B cell (primary cell): ENCODE results near the gene ANGPTL8. TPM values are rescaled to one million over a fixed set of nuclear protein-coding genes. Genes with fewer than 3 reads are reported as not detected.

Experiments used
- ATAC-seq: fragments of 200-7000 bp; cut with Tn5 transposase; one replicate; pipeline ENCODE4 v1.10.0; 2021; ENCODE audit warnings: low read depth, mild to moderate bottlenecking, moderate number of reproducible peaks, moderate library complexity
- CTCF ChIA-PET: fragments of 350-600 bp; sonication (Branson Sonifier 250); formaldehyde crosslinking; loops from one replicate; lab custom pipeline; 2021; ENCODE audit warnings: antibody characterized with exemption, inconsistent platforms; lab: Charles Lee
- POLR2A ChIA-PET: fragments of 350-600 bp; sonication (Branson Sonifier 250); formaldehyde crosslinking; loops from one replicate; lab custom pipeline; 2021; ENCODE audit warnings: antibody characterized with exemption; lab: Charles Lee
- DNase-seq: peaks from one replicate; pipeline ENCODE4 v3.0.0; 2013
- H2AFZ ChIP-seq: 2 replicates; pipeline ENCODE4 v1.6.1; 2012; ENCODE audit warnings: mild to moderate bottlenecking, low read depth, low read length; ENCODE audit not compliant: insufficient read depth, poor library complexity, severe bottlenecking
- H3K27ac ChIP-seq, 2 donors: 1 replicate in 1 of 2; 2 replicates in 1 of 2; pipeline ENCODE4 v1.5.1; 2012 to 2013; ENCODE audit warnings: low read length in 2 of 2, mild to moderate bottlenecking in 2 of 2, moderate library complexity in 1 of 2
- H3K27me3 ChIP-seq, 4 experiments: fragments of 200-600 bp in 1 of 4; sonication (generic) in 1 of 4; replicated peaks in 1 of 4; 1 replicate in 2 of 4; 2 replicates in 2 of 4; pipeline versions ENCODE4 v1.6.1 to v1.7.0; 2013 to 2016; ENCODE audit warnings: low read length in 3 of 4, mild to moderate bottlenecking in 2 of 4, mixed read lengths in 1 of 4, moderate library complexity in 1 of 4; ENCODE audit not compliant: insufficient read depth in 4 of 4, control insufficient read depth in 3 of 4; ENCODE audit errors: control extremely low read depth in 1 of 4
- H3K36me3 ChIP-seq, 2 experiments: replicated peaks in 1 of 2; 1 replicate in 1 of 2; 2 replicates in 1 of 2; pipeline versions ENCODE4 v1.6.1 to v1.7.1; 2013; ENCODE audit warnings: low read length in 1 of 2; ENCODE audit not compliant: insufficient read depth in 2 of 2, control insufficient read depth in 1 of 2; ENCODE audit errors: control extremely low read depth in 1 of 2, extremely low read depth in 1 of 2
- H3K4me1 ChIP-seq, 2 donors: fragments of 200-600 bp in 1 of 2; sonication (generic) in 1 of 2; 1 replicate in 1 of 2; 2 replicates in 1 of 2; pipeline versions ENCODE4 v1.5.1 to v1.6.1; 2013 to 2017; ENCODE audit warnings: low read length in 2 of 2; ENCODE audit not compliant: control insufficient read depth in 2 of 2, insufficient read depth in 2 of 2
- H3K4me2 ChIP-seq: replicated peaks from 2 replicates; pipeline ENCODE3; 2012; ENCODE audit warnings: mild to moderate bottlenecking, low read depth, low read length; ENCODE audit not compliant: poor library complexity, severe bottlenecking
- H3K4me3 ChIP-seq, 5 experiments: fragments of 200-600 bp in 1 of 5; sonication (generic) in 1 of 5; 1 replicate in 3 of 5; 2 replicates in 2 of 5; pipeline versions ENCODE4 v1.5.1 to v1.7.0; 2011 to 2016; ENCODE audit warnings: low read length in 4 of 5, mild to moderate bottlenecking in 4 of 5, low read depth in 2 of 5, control low read depth in 1 of 5, moderate library complexity in 1 of 5; ENCODE audit not compliant: insufficient read depth in 1 of 5; ENCODE audit errors: control extremely low read depth in 1 of 5, extremely low read depth in 1 of 5
- H3K79me2 ChIP-seq: fragments of 200-600 bp; sonication (generic); one replicate; pipeline ENCODE4 v1.6.0; 2016; ENCODE audit warnings: low read length; ENCODE audit not compliant: control insufficient read depth, insufficient read depth
- H3K9ac ChIP-seq: fragments of 200-600 bp; sonication (generic); 2 replicates; pipeline ENCODE4 v1.6.1; 2017; ENCODE audit warnings: mild to moderate bottlenecking, low read length, moderate library complexity
- H3K9me3 ChIP-seq, 3 donors: one replicate each; pipeline versions ENCODE4 v1.6.1 to v1.7.1; 2013; ENCODE audit warnings: low read length in 2 of 3; ENCODE audit not compliant: control insufficient read depth in 2 of 3, insufficient read depth in 1 of 3; ENCODE audit errors: control extremely low read depth in 1 of 3
- H4K20me1 ChIP-seq: 2 replicates; pipeline ENCODE4 v1.6.0; 2012; ENCODE audit warnings: mild to moderate bottlenecking, low read length; ENCODE audit not compliant: insufficient read depth, control insufficient read depth, poor library complexity, severe bottlenecking
- H3K27ac Mint-ChIP-seq: one replicate; pipeline ENCODE4 v1.8.0; 2021; ENCODE audit warnings: mixed read lengths
- H3K27me3 Mint-ChIP-seq: one replicate; pipeline ENCODE4 v1.8.0; 2021; ENCODE audit warnings: mixed read lengths
- H3K4me1 Mint-ChIP-seq: one replicate; pipeline ENCODE4 v1.8.0; 2021; ENCODE audit warnings: mixed read lengths
- H3K4me3 Mint-ChIP-seq: one replicate; pipeline ENCODE4 v1.8.0; 2021; ENCODE audit warnings: mixed read lengths
- H3K9me3 Mint-ChIP-seq: one replicate; pipeline ENCODE4 v1.8.0; 2022; ENCODE audit warnings: mixed read lengths; ENCODE audit not compliant: insufficient read depth
- CTCF ChIP-seq: fragments of 200-600 bp; IDR thresholded peaks from one replicate; pipeline ENCODE4 v1.8.0; 2022; ENCODE audit warnings: antibody characterized with exemption, mild to moderate bottlenecking
- EZH2 ChIP-seq: IDR thresholded peaks from 2 replicates; pipeline ENCODE4 v1.6.1; 2012; ENCODE audit warnings: borderline replicate concordance, low read depth, mild to moderate bottlenecking, moderate library complexity, low read length; ENCODE audit not compliant: insufficient read depth, poor library complexity, severe bottlenecking
- WGBS: methylation state at CpG from one replicate; pipeline ENCODE4 v1.1.5; 2013; ENCODE audit warnings: missing lambda C conversion rate; ENCODE audit not compliant: insufficient coverage; 5-methylcytosine and 5-hydroxymethylcytosine counted together
- intact Hi-C: fragments of 100-400 bp; cut with micrococcal nuclease; formaldehyde crosslinking; loops from one replicate; pipeline ENCODE4 v1.10.0; 2022
- polyA plus RNA-seq: library from polyadenylated mRNA; depleted of rRNA; stranded (reverse); fragments of >200 nt; gene quantifications from 2 replicates; pipeline ENCODE4 v1.2.3, GENCODE V29; 2012
- total RNA-seq, 2 donors: library from RNA; stranded (reverse); fragments of 120-200 nt in 1 of 2; gene quantifications; 1 replicate in 1 of 2; 2 replicates in 1 of 2; pipeline versions ENCODE4 v1.2.3 to v1.2.4, GENCODE V29; 2013 to 2022

ANGPTL8 gene
- total and polyA plus RNA-seq, 2 donors (not counting 1 experiment from before 2014, with no cell fraction given): not detected

GRCh38 chr19:11290256-11290655 is 50.8 kb downstream of the ANGPTL8 start:
- Histone ChIP-seq H2AFZ (no peak overlapping the region), H3K36me3 (no peaks in the 10 kb centered on the region), H3K4me3 (no peak overlapping the region), H3K9me3 (no peaks in the 10 kb centered on the region), H3K79me2 (no peaks in the 10 kb centered on the region), H3K9ac (no peak overlapping the region), H3K4me2 (no peak overlapping the region), H3K27me3 (peaks cover 0 to 19% (median 0%) of the 10 kb centered on the region in 4 experiments), H3K27ac (no peak overlapping the region), H3K4me1 (peaks cover 0 to 10% of the 10 kb centered on the region in 2 donors), H4K20me1 (no peaks in the 10 kb centered on the region)
- TF ChIP-seq CTCF (no peak), EZH2 (no peak)
- WGBS: 94% methylated on average over 2 of the region's 4 CpGs
- Mint-ChIP-seq H3K27ac (no peak overlapping the region), H3K27me3 (peaks cover 19% of the 10 kb centered on the region), H3K4me3 (no peak overlapping the region), H3K9me3 (no peaks in the 10 kb centered on the region), H3K4me1 (peaks cover 8% of the 10 kb centered on the region)
- CTCF ChIA-PET: interaction anchor here (1.4 to 4.1 kb wide), 2 partner anchors 156 to 192 kb away, joined by 4 to 38 read pairs; partner anchors contain the start of gene ELAVL3
- DNase-seq: no peak
- intact Hi-C loops: no loop called here
- ATAC-seq: no peak
- POLR2A ChIA-PET: no interaction called here

GRCh38 chr19:11291415-11291814 is 52.0 kb downstream of the ANGPTL8 start:
- Mint-ChIP-seq H3K9me3 (no peaks in the 10 kb centered on the region), H3K27me3 (peaks cover 27% of the 10 kb centered on the region), H3K4me1 (peaks cover 8% of the 10 kb centered on the region), H3K4me3 (no peak overlapping the region), H3K27ac (no peak overlapping the region)
- ChIA-PET POLR2A (interaction anchor here (0.6 kb wide), 1 partner anchor 154 kb away, joined by 3 read pairs; no protein-coding TSS in a partner anchor), CTCF (interaction anchor here (0.9 to 4.1 kb wide), 3 partner anchors 92 to 191 kb away, joined by 3 to 38 read pairs (median 4); partner anchors contain the start of gene ELAVL3)
- Histone ChIP-seq H2AFZ (no peak overlapping the region), H3K9ac (no peak overlapping the region), H3K4me3 (no peak overlapping the region), H4K20me1 (no peaks in the 10 kb centered on the region), H3K27ac (no peak overlapping the region), H3K9me3 (no peaks in the 10 kb centered on the region), H3K79me2 (no peaks in the 10 kb centered on the region), H3K4me1 (peaks cover 0 to 10% of the 10 kb centered on the region in 2 donors), H3K36me3 (no peaks in the 10 kb centered on the region), H3K4me2 (no peak overlapping the region), H3K27me3 (peaks cover 0 to 19% (median 0%) of the 10 kb centered on the region in 4 experiments)
- DNase-seq (no peak), ATAC-seq (no peak)
- intact Hi-C loops: no loop called here
- 68% methylated on average over 4 of the region's 7 CpGs for WGBS
- TF ChIP-seq CTCF: no peak
- no peak for TF ChIP-seq EZH2

Other genes starting within 250 kb of the ANGPTL8 start
- 4.8 and 5.6 TPM in 2 replicates for gene LDLR, start 150.2 kb upstream of the ANGPTL8 start, total RNA-seq
- gene LDLR, start 150.2 kb upstream of the ANGPTL8 start, polyA plus RNA-seq: 1.8 and 9.5 TPM in 2 replicates
- 0.15 and 0.90 TPM in 2 replicates for gene SPC24, start 83.8 kb upstream of the ANGPTL8 start, total RNA-seq
- gene SPC24, start 83.8 kb upstream of the ANGPTL8 start, polyA plus RNA-seq: 0.12 and 0.48 TPM in 2 replicates
- 15.2 and 18.9 TPM in 2 replicates for gene KANK2, start 42.1 kb upstream of the ANGPTL8 start, total RNA-seq
- gene KANK2, start 42.1 kb upstream of the ANGPTL8 start, polyA plus RNA-seq: 0.54 and 0.92 TPM in 2 replicates
- gene DOCK6, start 22.9 kb downstream of the ANGPTL8 start, total RNA-seq: 11.9 and 14.8 TPM in 2 replicates
- gene DOCK6, start 22.9 kb downstream of the ANGPTL8 start, polyA plus RNA-seq: 3.0 and 5.3 TPM in 2 replicates
- gene TSPAN16, start 56.5 kb downstream of the ANGPTL8 start, total RNA-seq: not detected in 2 replicates
- not detected in 2 replicates for gene TSPAN16, start 56.5 kb downstream of the ANGPTL8 start, polyA plus RNA-seq
- gene RAB3D, start 100.0 kb downstream of the ANGPTL8 start, total RNA-seq: 8.9 TPM in 2 replicates
- gene RAB3D, start 100.0 kb downstream of the ANGPTL8 start, polyA plus RNA-seq: 5.3 and 5.4 TPM in 2 replicates
- 48.5 and 53.4 TPM in 2 replicates for gene TMEM205, start 106.6 kb downstream of the ANGPTL8 start, total RNA-seq
- gene TMEM205, start 106.6 kb downstream of the ANGPTL8 start, polyA plus RNA-seq: 130 and 152 TPM in 2 replicates
- gene CCDC159, start 106.9 kb downstream of the ANGPTL8 start, total RNA-seq: 56.0 and 57.5 TPM in 2 replicates
- 128 and 146 TPM in 2 replicates for gene CCDC159, start 106.9 kb downstream of the ANGPTL8 start, polyA plus RNA-seq
- 3.8 and 4.5 TPM in 2 replicates for gene PLPPR2, start 115.8 kb downstream of the ANGPTL8 start, total RNA-seq
- 11.1 and 11.5 TPM in 2 replicates for gene PLPPR2, start 115.8 kb downstream of the ANGPTL8 start, polyA plus RNA-seq
- 5.0 TPM in 2 replicates for gene SWSAP1, start 135.0 kb downstream of the ANGPTL8 start, total RNA-seq
- gene SWSAP1, start 135.0 kb downstream of the ANGPTL8 start, polyA plus RNA-seq: 6.4 and 7.6 TPM in 2 replicates
- gene EPOR, start 144.7 kb downstream of the ANGPTL8 start, total RNA-seq: 6.4 and 9.4 TPM in 2 replicates
- gene EPOR, start 144.7 kb downstream of the ANGPTL8 start, polyA plus RNA-seq: 12.7 and 13.8 TPM in 2 replicates
- gene RGL3, start 179.7 kb downstream of the ANGPTL8 start, total RNA-seq: 0.54 and 0.78 TPM in 2 replicates
- gene RGL3, start 179.7 kb downstream of the ANGPTL8 start, polyA plus RNA-seq: 2.8 and 3.5 TPM in 2 replicates
- 0.27 and 0.62 TPM in 2 replicates for gene ODAD3, start 195.5 kb downstream of the ANGPTL8 start, total RNA-seq
- 0.18 and 0.69 TPM in 2 replicates for gene ODAD3, start 195.5 kb downstream of the ANGPTL8 start, polyA plus RNA-seq
- gene PRKCSH, start 196.0 kb downstream of the ANGPTL8 start, total RNA-seq: 364 and 402 TPM in 2 replicates
- 259 and 336 TPM in 2 replicates for gene PRKCSH, start 196.0 kb downstream of the ANGPTL8 start, polyA plus RNA-seq
- not detected in 2 replicates for gene ELAVL3, start 241.4 kb downstream of the ANGPTL8 start, total RNA-seq
- 0.01 TPM in 1 of 2 replicates, not detected in the other for gene ELAVL3, start 241.4 kb downstream of the ANGPTL8 start, polyA plus RNA-seq